Memory B cell (primary cell): ENCODE data around the gene PBX1.

Source experiments
- ATAC-seq: fragments of 150-1000 bp; cut with Tn5 transposase; 2 replicates; pipeline ENCODE4 v1.10.0; 2021; ENCODE audit warnings: low read depth, mild to moderate bottlenecking, moderate library complexity
- DNase-seq, 2 donors: peaks; one replicate each; pipeline ENCODE4 v3.0.0; 2022; ENCODE audit warnings: low spot score in 2 of 2
- H3K27ac Mint-ChIP-seq: one replicate; pipeline ENCODE4 v1.8.0; 2022; ENCODE audit warnings: mild to moderate bottlenecking, moderate library complexity, mixed read lengths
- H3K27me3 Mint-ChIP-seq: one replicate; pipeline ENCODE4 v1.8.0; 2022; ENCODE audit warnings: mixed read lengths
- H3K36me3 Mint-ChIP-seq: one replicate; pipeline ENCODE4 v1.8.0; 2022; ENCODE audit warnings: mild to moderate bottlenecking, mixed read lengths
- H3K4me1 Mint-ChIP-seq: one replicate; pipeline ENCODE4 v1.8.0; 2022; ENCODE audit warnings: mixed read lengths
- H3K4me3 Mint-ChIP-seq: one replicate; pipeline ENCODE4 v1.8.0; 2022; ENCODE audit warnings: mild to moderate bottlenecking, moderate library complexity, mixed read lengths
- H3K9me3 Mint-ChIP-seq: one replicate; pipeline ENCODE4 v1.8.0; 2022; ENCODE audit warnings: mixed read lengths

Gene PBX1

GRCh38 chr1:164675342-164675904 lies 116.4 kb downstream of the PBX1 start:
- no peak overlapping the region for H3K27ac Mint-ChIP-seq
- peaks cover 2% of the 10 kb centered on the region for H3K27me3 Mint-ChIP-seq
- no peaks in the 10 kb centered on the region for H3K4me1 Mint-ChIP-seq
- no peak overlapping the region for H3K4me3 Mint-ChIP-seq
- no peaks in the 10 kb centered on the region for H3K36me3 Mint-ChIP-seq
- no peak for ATAC-seq
- peaks cover 4% of the 10 kb centered on the region for H3K9me3 Mint-ChIP-seq
- DNase-seq: no peak

GRCh38 chr1:164678136-164678700 lies 119.2 kb downstream of the PBX1 start:
- H3K27ac Mint-ChIP-seq: no peak overlapping the region
- no peak overlapping the region for H3K4me3 Mint-ChIP-seq
- H3K36me3 Mint-ChIP-seq: no peaks in the 10 kb centered on the region
- H3K9me3 Mint-ChIP-seq: peaks cover 4% of the 10 kb centered on the region
- no peak for ATAC-seq
- no peaks in the 10 kb centered on the region for H3K4me1 Mint-ChIP-seq
- peaks cover 2% of the 10 kb centered on the region for H3K27me3 Mint-ChIP-seq
- DNase-seq: no peak

GRCh38 chr1:164682570-164682969 lies 123.6 kb downstream of the PBX1 start:
- H3K4me3 Mint-ChIP-seq: no peak overlapping the region
- no peaks in the 10 kb centered on the region for H3K4me1 Mint-ChIP-seq
- H3K36me3 Mint-ChIP-seq: no peaks in the 10 kb centered on the region
- no peak for DNase-seq
- ATAC-seq: no peak
- H3K9me3 Mint-ChIP-seq: peaks cover 1% of the 10 kb centered on the region
- no peak overlapping the region for H3K27ac Mint-ChIP-seq
- peaks cover 1% of the 10 kb centered on the region for H3K27me3 Mint-ChIP-seq

DNA sequence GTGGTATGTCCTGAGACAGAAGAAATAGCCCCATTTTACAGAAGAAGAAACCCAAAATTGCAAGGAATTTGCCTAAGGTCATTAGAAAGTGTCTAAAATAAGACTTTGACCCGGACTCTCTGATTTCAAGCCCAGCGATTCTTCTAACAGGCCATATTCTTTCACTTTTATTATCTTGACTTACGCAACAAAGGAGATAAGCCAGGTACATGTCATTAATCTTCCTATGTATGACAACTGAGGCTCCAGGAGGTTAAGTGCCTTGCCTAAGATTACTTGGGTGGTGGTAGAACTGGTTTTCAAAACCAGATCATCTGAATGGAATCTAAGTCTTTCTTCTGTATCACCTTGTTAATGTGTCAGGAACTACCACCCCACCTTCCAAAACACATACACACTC lies 124.3 kb downstream of the PBX1 start:
- Mint-ChIP-seq H3K4me1 (no peaks in the 10 kb centered on the region), H3K36me3 (no peaks in the 10 kb centered on the region), H3K27me3 (peaks cover 2% of the 10 kb centered on the region), H3K27ac (no peak overlapping the region), H3K9me3 (no peaks in the 10 kb centered on the region), H3K4me3 (no peak overlapping the region)
- DNase-seq (no peak), ATAC-seq (no peak)

GRCh38 chr1:164685266-164686035 lies 126.5 kb downstream of the PBX1 start:
- H3K4me3 Mint-ChIP-seq: no peak overlapping the region
- no peaks in the 10 kb centered on the region for H3K9me3 Mint-ChIP-seq
- no peak overlapping the region for H3K27ac Mint-ChIP-seq
- H3K27me3 Mint-ChIP-seq: peaks cover 2% of the 10 kb centered on the region
- DNase-seq (no peak), ATAC-seq (no peak)
- no peaks in the 10 kb centered on the region for H3K4me1 Mint-ChIP-seq
- no peaks in the 10 kb centered on the region for H3K36me3 Mint-ChIP-seq

- no peak for ATAC-seq
- Mint-ChIP-seq H3K4me3 (no peak overlapping the region), H3K9me3 (no peaks in the 10 kb centered on the region), H3K27ac (no peak overlapping the region), H3K36me3 (no peaks in the 10 kb centered on the region), H3K4me1 (no peaks in the 10 kb centered on the region), H3K27me3 (peaks cover 2% of the 10 kb centered on the region)
- no peak for DNase-seq
Measured at GRCh38 chr1:164687777-164688176, 128.8 kb downstream of the PBX1 start.

DNA sequence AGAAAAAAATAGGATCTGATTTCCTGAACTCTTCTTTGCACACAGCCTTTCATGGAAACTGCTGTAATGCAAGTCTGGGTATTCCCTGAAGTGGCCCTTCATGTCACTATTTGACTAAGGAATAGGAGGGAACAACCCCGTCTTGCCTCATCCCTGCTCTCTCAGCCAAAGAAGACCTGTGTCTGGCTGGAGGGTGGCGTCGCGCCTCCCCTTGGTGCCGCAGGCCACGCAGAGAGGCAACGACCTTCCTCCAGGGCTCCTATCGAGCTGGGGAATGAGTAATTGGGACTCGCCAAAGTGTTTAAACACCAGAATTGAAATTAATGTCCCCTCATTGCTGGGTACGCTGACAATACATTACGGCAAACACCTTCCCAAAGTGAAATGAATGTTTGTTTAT lies 129.8 kb downstream of the PBX1 start:
- H3K4me1 Mint-ChIP-seq: no peaks in the 10 kb centered on the region
- no peaks in the 10 kb centered on the region for H3K9me3 Mint-ChIP-seq
- H3K4me3 Mint-ChIP-seq: no peak overlapping the region
- H3K27me3 Mint-ChIP-seq: peaks cover 2% of the 10 kb centered on the region
- ATAC-seq (no peak), DNase-seq (no peak)
- no peak overlapping the region for H3K27ac Mint-ChIP-seq
- no peaks in the 10 kb centered on the region for H3K36me3 Mint-ChIP-seq

DNA sequence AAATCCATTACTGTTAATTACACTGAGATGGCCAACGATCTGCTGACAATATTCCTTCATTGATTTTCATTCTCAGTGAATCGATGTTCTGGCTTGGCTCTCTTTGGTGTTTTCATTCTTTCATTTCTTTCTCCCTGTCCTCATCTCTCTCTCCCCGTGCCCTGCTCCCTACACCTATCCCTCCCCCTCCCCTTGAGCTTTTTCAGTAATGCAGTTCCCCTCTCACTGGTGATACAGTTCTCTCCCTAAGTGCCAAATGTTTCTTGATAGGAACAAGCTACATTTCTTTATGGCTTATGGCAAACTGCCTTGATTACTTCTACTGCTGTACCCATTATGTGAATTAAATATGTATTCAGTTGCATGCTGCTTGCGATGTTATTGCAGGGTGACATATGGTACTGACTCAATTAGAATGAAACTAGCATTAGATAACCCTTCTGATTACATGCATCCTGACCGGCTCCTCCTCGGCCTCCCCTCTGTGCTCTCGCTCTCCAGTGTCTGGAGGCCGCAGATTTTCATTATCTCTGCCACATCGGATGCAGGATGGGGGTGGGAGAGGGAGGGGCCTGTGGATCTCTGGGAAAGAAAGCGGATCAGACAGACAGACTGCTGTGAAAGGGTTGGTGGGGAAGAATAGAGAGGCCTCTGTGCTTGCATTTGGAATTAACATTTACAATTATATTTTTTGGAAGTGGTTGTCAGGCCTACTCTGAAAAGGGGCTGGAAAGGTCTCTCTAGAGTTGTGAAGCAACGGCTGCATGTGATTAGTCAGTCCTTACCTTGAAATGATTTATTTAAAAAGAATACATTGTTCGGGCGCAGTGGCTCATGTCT lies 130.9 kb downstream of the PBX1 start:
- DNase-seq (no peak), ATAC-seq (no peak)
- H3K4me1 Mint-ChIP-seq: no peaks in the 10 kb centered on the region
- no peak overlapping the region for H3K4me3 Mint-ChIP-seq
- peaks cover 2% of the 10 kb centered on the region for H3K27me3 Mint-ChIP-seq
- no peak overlapping the region for H3K27ac Mint-ChIP-seq
- no peaks in the 10 kb centered on the region for H3K9me3 Mint-ChIP-seq
- no peaks in the 10 kb centered on the region for H3K36me3 Mint-ChIP-seq

GRCh38 chr1:164692420-164692819 lies 133.4 kb downstream of the PBX1 start:
- no peaks in the 10 kb centered on the region for H3K36me3 Mint-ChIP-seq
- no peak overlapping the region for H3K4me3 Mint-ChIP-seq
- ATAC-seq (no peak), DNase-seq (no peak)
- no peak overlapping the region for H3K27ac Mint-ChIP-seq
- no peaks in the 10 kb centered on the region for H3K9me3 Mint-ChIP-seq
- H3K27me3 Mint-ChIP-seq: peaks cover 2% of the 10 kb centered on the region
- H3K4me1 Mint-ChIP-seq: no peaks in the 10 kb centered on the region

DNA sequence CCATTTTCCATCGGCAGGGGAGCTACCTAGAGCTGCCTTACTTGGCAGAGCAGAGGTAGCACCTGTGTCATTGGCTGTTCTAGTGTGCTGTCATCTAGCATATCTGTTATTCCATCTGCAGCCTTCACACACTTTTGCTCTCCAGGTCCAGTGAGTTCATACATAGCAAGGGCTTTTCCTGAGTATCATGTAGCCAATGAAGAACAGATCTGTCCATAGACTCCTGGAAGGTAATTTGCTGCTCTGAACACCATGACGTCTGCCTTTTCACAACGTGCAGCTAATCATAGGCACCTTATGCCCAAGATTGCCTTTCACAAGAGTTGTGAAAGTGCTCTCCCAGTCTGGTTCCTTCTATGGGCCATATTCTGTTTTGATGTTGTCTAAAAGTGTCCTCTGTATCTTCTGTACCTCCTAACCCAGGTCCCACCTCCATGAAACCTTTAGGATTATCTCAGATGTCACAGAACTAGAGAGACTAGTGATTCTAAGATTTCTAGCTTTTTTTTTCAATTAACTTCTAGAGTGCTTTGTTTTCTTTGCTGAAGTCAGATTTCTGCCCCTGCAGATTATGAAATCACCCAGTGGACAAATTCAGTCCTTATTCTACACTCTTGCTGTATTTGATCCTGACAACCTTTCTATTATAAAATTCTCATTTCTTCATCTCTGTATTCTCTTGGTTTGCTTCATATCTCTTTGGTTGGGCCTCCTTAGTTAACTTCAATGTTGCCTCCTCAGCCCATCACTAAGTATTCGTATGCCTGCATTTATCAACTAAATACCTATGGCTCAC lies 134.8 kb downstream of the PBX1 start:
- H3K36me3 Mint-ChIP-seq: no peaks in the 10 kb centered on the region
- DNase-seq (no peak), ATAC-seq (no peak)
- H3K9me3 Mint-ChIP-seq: no peaks in the 10 kb centered on the region
- H3K27me3 Mint-ChIP-seq: no peaks in the 10 kb centered on the region
- H3K27ac Mint-ChIP-seq: no peak overlapping the region
- no peak overlapping the region for H3K4me3 Mint-ChIP-seq
- no peaks in the 10 kb centered on the region for H3K4me1 Mint-ChIP-seq

GRCh38 chr1:164694505-164694904 lies 135.5 kb downstream of the PBX1 start:
- Mint-ChIP-seq H3K27ac (no peak overlapping the region), H3K9me3 (no peaks in the 10 kb centered on the region), H3K4me3 (no peak overlapping the region), H3K4me1 (no peaks in the 10 kb centered on the region), H3K36me3 (no peaks in the 10 kb centered on the region), H3K27me3 (no peaks in the 10 kb centered on the region)
- DNase-seq (no peak), ATAC-seq (no peak)

DNA sequence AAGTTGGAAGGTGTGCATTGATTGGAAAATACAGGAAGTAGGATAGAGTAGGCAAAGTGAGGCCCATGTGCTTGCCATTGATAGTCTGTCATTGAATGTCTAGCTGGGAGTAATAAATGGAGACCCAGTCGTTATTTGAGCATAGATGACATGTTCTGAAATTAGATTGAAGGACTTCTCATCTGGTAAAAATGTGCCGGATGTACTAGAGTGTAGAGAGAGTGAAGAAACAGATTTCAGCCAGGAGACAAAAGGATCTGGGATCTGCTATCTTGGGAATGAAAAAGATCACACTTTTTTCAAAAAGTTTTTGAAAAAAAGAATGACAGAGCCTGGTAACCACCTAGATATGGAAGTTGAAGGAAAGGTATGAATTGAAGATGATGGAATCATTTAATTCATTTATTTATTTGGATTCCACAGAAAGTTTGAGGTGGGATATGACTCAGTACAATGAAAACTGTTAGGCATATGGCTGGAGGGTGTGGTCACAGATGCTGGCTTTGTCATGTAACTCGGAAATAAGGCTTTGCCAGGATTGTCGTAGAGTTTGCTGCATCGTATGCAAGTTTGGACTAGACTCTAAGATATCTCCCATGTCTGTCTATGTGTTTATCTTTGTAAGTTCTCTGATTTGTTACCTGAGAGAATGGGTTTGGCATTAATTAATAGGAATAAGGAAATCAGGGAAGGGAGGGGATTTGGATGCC lies 137.1 kb downstream of the PBX1 start:
- no peak overlapping the region for H3K4me3 Mint-ChIP-seq
- DNase-seq (no peak), ATAC-seq (no peak)
- no peaks in the 10 kb centered on the region for H3K27me3 Mint-ChIP-seq
- no peaks in the 10 kb centered on the region for H3K4me1 Mint-ChIP-seq
- H3K36me3 Mint-ChIP-seq: no peaks in the 10 kb centered on the region
- no peak overlapping the region for H3K27ac Mint-ChIP-seq
- no peaks in the 10 kb centered on the region for H3K9me3 Mint-ChIP-seq

DNA sequence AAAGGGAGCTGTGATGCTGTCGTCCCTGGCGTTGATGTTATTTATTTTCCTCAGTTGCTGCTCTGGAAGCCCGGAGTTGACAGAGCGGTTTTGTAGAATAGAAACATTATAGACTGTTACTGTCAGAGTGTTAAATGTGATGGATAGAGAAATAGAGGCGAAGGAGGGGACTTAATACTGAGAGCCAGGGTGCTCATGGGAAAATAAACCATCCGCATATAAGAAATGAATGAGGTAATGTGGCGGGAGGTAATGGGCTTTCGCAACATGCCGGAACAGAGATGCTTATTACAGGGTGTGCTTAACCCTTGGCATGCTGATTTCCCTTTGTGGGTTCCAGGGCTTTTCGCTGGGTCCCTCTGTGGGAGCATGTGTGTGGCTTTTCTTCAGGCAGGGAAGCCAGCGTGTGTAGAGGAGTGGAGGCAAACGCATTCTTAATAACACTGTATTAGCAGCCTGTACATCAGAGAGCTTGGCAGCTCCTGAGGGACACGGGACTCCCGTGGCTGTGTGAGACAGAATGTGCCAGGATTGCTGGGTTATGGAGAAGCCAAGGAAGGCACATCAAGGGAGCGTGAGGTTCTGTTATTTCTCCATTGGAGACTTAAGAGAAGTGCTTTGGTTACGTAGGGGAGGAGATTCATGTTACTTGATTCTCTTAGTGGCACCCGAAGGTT lies 141.0 kb downstream of the PBX1 start:
- Mint-ChIP-seq H3K4me3 (no peak overlapping the region), H3K4me1 (no peaks in the 10 kb centered on the region), H3K27me3 (no peaks in the 10 kb centered on the region), H3K36me3 (no peaks in the 10 kb centered on the region), H3K9me3 (no peaks in the 10 kb centered on the region), H3K27ac (no peak overlapping the region)
- DNase-seq: no peak
- ATAC-seq: no peak
